K562 (cell line): ENCODE measurements around the gene PAQR4. TPM values are rescaled to one million over a fixed set of nuclear protein-coding genes. Genes with fewer than 3 reads are reported as not detected.
A peak's percentile ranks its signal among the peaks of the same experiment; 100 is the strongest.

Source experiments
- ATAC-seq: fragments of 200-7000 bp; cut with Tn5 transposase; 3 replicates; pipeline ENCODE4 v1.9.1; 2020; ENCODE audit warnings: moderate library complexity
- BruUV-seq: library from RNA; stranded (reverse); fragments of 400-500 nt; replicated peaks from 2 replicates; lab custom pipeline; 2021; lab: Mats Ljungman, UMichigan
- CTCF ChIA-PET: fragments of 300-600 bp; formaldehyde crosslinking; extraction: SDS; loops from one replicate; lab custom pipeline; 2021; ENCODE audit warnings: low intra/inter-chr PET ratio; lab: Yijun Ruan, JAX
- POLR2A ChIA-PET: fragments of 300-600, 350-650 bp; sonication (Branson Sonifier 250); formaldehyde crosslinking; extraction: SDS; loops from one replicate; lab custom pipeline; 2021; ENCODE audit warnings: antibody characterized with exemption, inconsistent platforms; lab: Yijun Ruan, JAX
- DNase-seq, 4 experiments: peaks; one replicate each; pipeline versions ENCODE4 v3.0.0 to v3.0.0-alpha.2; 2011 to 2018; ENCODE audit warnings: low spot score in 3 of 4, mixed read lengths in 3 of 4; ENCODE audit errors: extremely low read depth in 1 of 4
- FAIRE-seq: peaks from 2 replicates; lab custom pipeline; 2011; peaks lifted over from hg19 to GRCh38; lab: Jason Lieb, UNC
- H2AFZ ChIP-seq: 2 replicates; pipeline ENCODE4 v1.6.0; 2011; ENCODE audit warnings: low read depth, low read length, control low read depth, inconsistent platforms
- H3K27ac ChIP-seq: fragments of 200-600 bp; 3 replicates; pipeline ENCODE4 v1.8.0; 2011; ENCODE audit warnings: low read depth, mild to moderate bottlenecking, control low read depth, inconsistent platforms, low read length, moderate library complexity, mixed read lengths; ENCODE audit errors: extremely low read depth
- H3K27me3 ChIP-seq, 2 experiments: fragments of 300-600 bp in 1 of 2; 2 replicates in 1 of 2; 3 replicates in 1 of 2; pipeline versions ENCODE4 v1.6.0 to v1.8.0; 2011; ENCODE audit warnings: inconsistent platforms in 2 of 2, low read length in 2 of 2, mild to moderate bottlenecking in 1 of 2, mixed read lengths in 1 of 2, moderate library complexity in 1 of 2; ENCODE audit not compliant: control insufficient read depth in 2 of 2, insufficient read depth in 2 of 2
- H3K36me3 ChIP-seq: fragments of 300-600 bp; 3 replicates; pipeline ENCODE4 v1.8.0; 2011; ENCODE audit warnings: mild to moderate bottlenecking, low read length, inconsistent platforms; ENCODE audit not compliant: control insufficient read depth, insufficient read depth
- H3K4me1 ChIP-seq, 2 experiments: fragments of 200-600 bp in 1 of 2; replicated peaks in 1 of 2; 2 replicates in 1 of 2; 3 replicates in 1 of 2; pipeline versions ENCODE4 v1.5.1 to v1.8.0; 2011; ENCODE audit warnings: inconsistent platforms in 2 of 2, low read length in 2 of 2, mild to moderate bottlenecking in 1 of 2, mixed read lengths in 1 of 2, moderate library complexity in 1 of 2; ENCODE audit not compliant: control insufficient read depth in 2 of 2, insufficient read depth in 2 of 2
- H3K4me2 ChIP-seq: 2 replicates; pipeline ENCODE4 v1.6.1; 2011; ENCODE audit warnings: low read length, control low read depth, inconsistent platforms, mixed read lengths; ENCODE audit not compliant: insufficient read depth
- H3K4me3 ChIP-seq: fragments of 200-600 bp; sonication (generic), shearing (Covaris generic); 2 replicates; pipeline ENCODE4 v1.5.1; 2016; ENCODE audit warnings: control low read depth, inconsistent platforms
- H3K79me2 ChIP-seq: fragments of 200-600 bp; 3 replicates; pipeline ENCODE4 v1.8.0; 2011; ENCODE audit warnings: low read length, inconsistent platforms; ENCODE audit not compliant: control insufficient read depth, insufficient read depth
- H3K9ac ChIP-seq, 2 experiments: 2 replicates each; pipeline versions ENCODE4 v1.6.0 to v1.6.1; 2011; ENCODE audit warnings: low read depth in 2 of 2, low read length in 2 of 2, control low read depth in 1 of 2, inconsistent platforms in 1 of 2, mild to moderate bottlenecking in 1 of 2, mixed read lengths in 1 of 2; ENCODE audit not compliant: insufficient read depth in 1 of 2
- H3K9me1 ChIP-seq: one replicate; pipeline ENCODE4 v1.6.0; 2011; ENCODE audit warnings: inconsistent platforms, mild to moderate bottlenecking, low read length, moderate library complexity; ENCODE audit not compliant: control insufficient read depth, insufficient read depth
- H3K9me3 ChIP-seq: replicated peaks from 2 replicates; pipeline ENCODE4 v1.5.1; 2011; ENCODE audit warnings: low read depth, low read length, inconsistent platforms; ENCODE audit not compliant: control insufficient read depth, insufficient read depth
- H4K20me1 ChIP-seq: replicated peaks from 2 replicates; pipeline ENCODE4 v1.6.1; 2011; ENCODE audit warnings: low read length, inconsistent platforms, mixed read lengths; ENCODE audit not compliant: control insufficient read depth, insufficient read depth
- ATF7 ChIP-seq: fragments of 450-650 bp; IDR thresholded peaks from 2 replicates; pipeline ENCODE4 v1.7.1; 2014; ENCODE audit warnings: mild to moderate bottlenecking, moderate library complexity
- CREM ChIP-seq: IDR thresholded peaks from 2 replicates; pipeline ENCODE4 v1.6.1; 2014; ENCODE audit warnings: antibody characterized with exemption, low read depth
- NEUROD1 ChIP-seq: fragments of 150-350 bp; IDR thresholded peaks from 2 replicates; pipeline ENCODE4 v1.6.1; 2014; ENCODE audit warnings: borderline replicate concordance, low read length, low read depth; ENCODE audit not compliant: partially characterized antibody
- NFE2L1 ChIP-seq: fragments of 450-650 bp; IDR thresholded peaks from 2 replicates; pipeline ENCODE4 v1.6.1; 2016; ENCODE audit warnings: missing genetic modification characterization, low read depth, mild to moderate bottlenecking, missing compliant biosample characterization, moderate library complexity, borderline replicate concordance
- TCF15 ChIP-seq: fragments of 250-450 bp; sonication (Bioruptor Pico); IDR thresholded peaks from 2 replicates; pipeline ENCODE4 v1.8.0; 2022; ENCODE audit warnings: moderate library complexity, mild to moderate bottlenecking, inconsistent platforms
- ZFX ChIP-seq: sonication (generic); formaldehyde crosslinking; IDR thresholded peaks from 2 replicates; pipeline ENCODE4 v1.8.0; 2022; ENCODE audit warnings: mild to moderate bottlenecking, missing genetic modification reagents, moderate library complexity
- WGBS: fragments of 100-300 bp; shearing (Covaris generic); methylation state at CpG from one replicate; pipeline ENCODE4 v1.1.6; 2016; ENCODE audit warnings: low coverage, mixed read lengths; ENCODE audit not compliant: insufficient coverage; ENCODE audit errors: missing lambda C conversion rate; 5-methylcytosine and 5-hydroxymethylcytosine counted together
- in situ Hi-C: fragments of 300-500 bp; cut with MboI; formaldehyde crosslinking; loops from 4 replicates; pipeline ENCODE4 v1.15.0; 2018; ENCODE audit warnings: inconsistent platforms, mixed read lengths
- intact Hi-C: fragments of 100-400 bp; cut with micrococcal nuclease; formaldehyde crosslinking; loops from 2 replicates; pipeline ENCODE4 v1.14.2; 2022
- polyA plus RNA-seq, 8 experiments: library from polyadenylated mRNA; depleted of rRNA in 4 of 8; stranded (reverse) in 5 of 8; unstranded in 3 of 8; fragments of >200 nt; fragmentation: Nextera tagmentation in 2 of 8; fragmentation: Illumina TruSeq in 1 of 8; extraction: Ambion mirVana in 2 of 8; extraction: Trizol in 1 of 8; gene quantifications; 2 replicates each; pipeline versions ENCODE4 v1.2.1 to v1.2.3, GENCODE V29; 2011 to 2014; ENCODE audit warnings: inconsistent platforms in 1 of 8, missing spikeins in 1 of 8
- total RNA-seq, 7 experiments: library from RNA; depleted of rRNA in 6 of 7; stranded (reverse); fragments of >200 nt in 6 of 7; fragmentation: Illumina TruSeq in 2 of 7; extraction: Trizol in 2 of 7; gene quantifications; 2 replicates each; pipeline versions ENCODE4 v1.2.1 to v1.2.3, GENCODE V29; 2011 to 2021; ENCODE audit warnings: low replicate concordance in 1 of 7

Gene PAQR4
- total and polyA plus RNA-seq, 9 of the 15 experiments (the other 6 are each of a cell fraction or from before 2014, with no cell fraction given) = 0.62 to 40.4 (median 19.5) TPM

GRCh38 chr16:3017344-3017743 lies 48.2 kb downstream of the PAQR4 start:
- H3K9ac ChIP-seq = peak overlapping the region in 1 of 2 experiments; percentile 75; a peak in 2 of 4 replicates
- ATAC-seq (no peak), FAIRE-seq (no peak), DNase-seq (no peak)
- H4K20me1 ChIP-seq = peaks cover 16% of the 10 kb centered on the region
- ChIA-PET CTCF (no interaction called here), POLR2A (no interaction called here)
- H3K4me2 ChIP-seq = no peak overlapping the region
- 82% methylated on average over 14 of the region's 20 CpGs for WGBS
- in situ Hi-C loops = no loop called here
- no peaks in the 10 kb centered on the region for H3K27me3 ChIP-seq
- intact Hi-C loops = no loop called here
- peaks cover 33 to 94% of the 10 kb centered on the region in 2 experiments for H3K4me1 ChIP-seq
- H3K79me2 ChIP-seq = peaks cover 22% of the 10 kb centered on the region
- no peak overlapping the region for H3K4me3 ChIP-seq
- H3K9me1 ChIP-seq = peaks cover 6% of the 10 kb centered on the region
- H2AFZ ChIP-seq = no peak overlapping the region
- no TSS peak for BruUV-seq
- TF ChIP-seq TCF15 = no peak
- no peak for TF ChIP-seq CREM
- TF ChIP-seq ZFX (CRISPR knock-in tag) = 0 out of 2 replicates have a peak, but pooled peaks have one; percentile 2
- no peak overlapping the region for H3K27ac ChIP-seq
- peaks cover 8% of the 10 kb centered on the region; the same call in 2 of the 3 replicates for H3K36me3 ChIP-seq
- no peaks in the 10 kb centered on the region for H3K9me3 ChIP-seq

- Histone ChIP-seq H3K79me2 (peaks cover 28% of the 10 kb centered on the region), H3K9me3 (no peaks in the 10 kb centered on the region), H3K9me1 (peaks cover 6% of the 10 kb centered on the region), H3K4me2 (peak within 1 kb of the TSS; percentile 65), H3K4me3 (no peak within 1 kb of the TSS), H3K27me3 (no peaks in the 10 kb centered on the region), H3K36me3 (peaks cover 14% of the 10 kb centered on the region; the same call in 2 of the 3 replicates), H3K4me1 (peaks cover 38 to 94% of the 10 kb centered on the region in 2 experiments), H3K9ac (peak within 1 kb of the TSS; percentile 39 to 83), H2AFZ (peak within 1 kb of the TSS; percentile 90), H3K27ac (peak within 1 kb of the TSS; percentile 53), H4K20me1 (peaks cover 22% of the 10 kb centered on the region)
- FAIRE-seq = no peak
- ATAC-seq = no peak
- CTCF ChIA-PET = no interaction called here
- in situ Hi-C loops = no loop called here
- peak; percentile 60 to 70 (median 66) for DNase-seq
- intact Hi-C loops = no loop called here
- WGBS = 25% methylated on average over 22 of the region's 52 CpGs
- POLR2A ChIA-PET = interaction anchor here (0.7 to 3.3 kb wide), 2 partner anchors 11 to 30 kb away, joined by 3 to 29 read pairs; no protein-coding TSS in a partner anchor
- no TSS peak for BruUV-seq
- TF ChIP-seq ATF7 = peak; percentile 90
- TF ChIP-seq NEUROD1 = peak; percentile 32
- no peak for TF ChIP-seq NFE2L1 (tag)
Measured at GRCh38 chr16:3017794-3018506, 48.8 kb downstream of the PAQR4 start, which contains the start of gene CLDN6. Gene CLDN6, minus strand, starts transcription at chr16:3018183. Its CDS starts 2,162 bp downstream, at chr16:3016021.
